Right ventricle myocardium inferior (tissue), 1 donor: ENCODE data around the gene ADCYAP1R1. TPM values are rescaled to one million over a fixed set of nuclear protein-coding genes. Genes with fewer than 3 reads are reported as not detected.

Source experiments
- ATAC-seq: fragments of 200-7000 bp; cut with Tn5 transposase; one replicate; pipeline ENCODE4 v1.9.1; 2020; ENCODE audit warnings: mild to moderate bottlenecking, moderate library complexity
- DNase-seq: peaks from one replicate; pipeline ENCODE4 v3.0.0; 2021; ENCODE audit errors: missing footprints
- intact Hi-C: fragments of 100-400 bp; cut with DNase I; formaldehyde crosslinking; loops from one replicate; pipeline ENCODE4 v1.11.0; 2022
- total RNA-seq: library from RNA; stranded (reverse); fragmentation: NEBNext Ultra II Directional; extraction: Animal tissue kit (Norgen Biotek cat#: 25700); gene quantifications from one replicate; pipeline ENCODE4 v1.2.1, GENCODE V29; 2021
- donor health status: DM: no; HTN: yes; CAD: no; lungs with severe emphysema.

Gene ADCYAP1R1
- total RNA-seq, 1 donor from 2014 or later: 5.8 TPM

- ATAC-seq (no peak), DNase-seq (no peak)
- intact Hi-C loops: no loop called here
Observed at GRCh38 chr7:31098642-31099360, 46.7 kb downstream of the ADCYAP1R1 start.

- intact Hi-C loops: no loop called here
- ATAC-seq: no peak
- no peak for DNase-seq
Observed at GRCh38 chr7:31099451-31100444, 47.6 kb downstream of the ADCYAP1R1 start.

- intact Hi-C loops: no loop called here
- no peak for DNase-seq
- no peak for ATAC-seq
Observed at GRCh38 chr7:31100445-31100844, 48.3 kb downstream of the ADCYAP1R1 start.

GRCh38 chr7:31100871-31101270, 48.8 kb downstream of the ADCYAP1R1 start:
- intact Hi-C loops: no loop called here
- ATAC-seq: no peak
- DNase-seq: no peak

- ATAC-seq (no peak), DNase-seq (no peak)
- intact Hi-C loops: no loop called here
Observed at GRCh38 chr7:31101544-31101943, 49.4 kb downstream of the ADCYAP1R1 start.

- DNase-seq (no peak), ATAC-seq (no peak)
- intact Hi-C loops: no loop called here
Observed at GRCh38 chr7:31102151-31102972, 50.3 kb downstream of the ADCYAP1R1 start.

GRCh38 chr7:31102973-31103850, 51.1 kb downstream of the ADCYAP1R1 start:
- intact Hi-C loops: no loop called here
- ATAC-seq (no peak), DNase-seq (no peak)

- ATAC-seq (no peak), DNase-seq (no peak)
- intact Hi-C loops: no loop called here
Observed at GRCh38 chr7:31104361-31105255, 52.5 kb downstream of the ADCYAP1R1 start.

GRCh38 chr7:31105256-31105950, 53.3 kb downstream of the ADCYAP1R1 start:
- intact Hi-C loops: no loop called here
- ATAC-seq: no peak
- no peak for DNase-seq

- DNase-seq: no peak
- no peak for ATAC-seq
- intact Hi-C loops: no loop called here
Observed at GRCh38 chr7:31106303-31107105, 54.4 kb downstream of the ADCYAP1R1 start.

- ATAC-seq (no peak), DNase-seq (no peak)
- intact Hi-C loops: no loop called here
Observed at GRCh38 chr7:31107106-31108090, 55.3 kb downstream of the ADCYAP1R1 start.

GRCh38 chr7:31108097-31108657, 56.1 kb downstream of the ADCYAP1R1 start:
- ATAC-seq (no peak), DNase-seq (no peak)
- intact Hi-C loops: no loop called here

GRCh38 chr7:31109751-31110150, 57.6 kb downstream of the ADCYAP1R1 start:
- no peak for ATAC-seq
- intact Hi-C loops: no loop called here
- no peak for DNase-seq

GRCh38 chr7:31110331-31111108, 58.4 kb downstream of the ADCYAP1R1 start:
- intact Hi-C loops: no loop called here
- no peak for ATAC-seq
- no peak for DNase-seq
